Endodermal cell (in vitro differentiated cells): ENCODE measurements around the gene MAD2L1BP. TPM values are rescaled to one million over a fixed set of nuclear protein-coding genes. Genes with fewer than 3 reads are reported as not detected.

Experiments used
- DNase-seq: peaks from one replicate; pipeline ENCODE4 v3.0.0-alpha.2; 2017
- H3K27ac ChIP-seq: 2 replicates; pipeline ENCODE4 v1.5.1; 2013; ENCODE audit warnings: mild to moderate bottlenecking, low read depth, low read length, moderate library complexity
- H3K27me3 ChIP-seq: 2 replicates; pipeline ENCODE4 v1.6.1; 2013; ENCODE audit warnings: mild to moderate bottlenecking, low read length, moderate library complexity; ENCODE audit not compliant: insufficient read depth, control insufficient read depth, poor library complexity, severe bottlenecking
- H3K36me3 ChIP-seq: 2 replicates; pipeline ENCODE4 v1.7.0; 2013; ENCODE audit warnings: mild to moderate bottlenecking, low read length, moderate library complexity; ENCODE audit not compliant: control insufficient read depth, insufficient read depth
- H3K4me1 ChIP-seq: one replicate; pipeline ENCODE4 v1.7.0; 2013; ENCODE audit warnings: low read length; ENCODE audit not compliant: control insufficient read depth, insufficient read depth
- H3K4me3 ChIP-seq: 2 replicates; pipeline ENCODE4 v1.5.1; 2013; ENCODE audit warnings: mild to moderate bottlenecking, low read length, moderate library complexity
- H3K9ac ChIP-seq: 2 replicates; pipeline ENCODE4 v1.6.1; 2013; ENCODE audit warnings: mild to moderate bottlenecking, low read length, moderate library complexity; ENCODE audit not compliant: poor library complexity, severe bottlenecking; ENCODE audit errors: extremely low read depth
- H3K9me3 ChIP-seq: 2 replicates; pipeline ENCODE4 v1.6.1; 2013; ENCODE audit warnings: mild to moderate bottlenecking, low read length, moderate library complexity; ENCODE audit not compliant: control insufficient read depth
- H3K27ac Mint-ChIP-seq: 2 replicates; pipeline ENCODE4 v1.8.0; 2020; ENCODE audit warnings: mixed read lengths
- H3K27me3 Mint-ChIP-seq: 2 replicates; pipeline ENCODE4 v1.8.0; 2021; ENCODE audit warnings: mild to moderate bottlenecking, mixed read lengths; ENCODE audit not compliant: insufficient read depth
- H3K36me3 Mint-ChIP-seq: 2 replicates; pipeline ENCODE4 v1.8.0; 2020; ENCODE audit warnings: low read depth, mixed read lengths
- H3K4me1 Mint-ChIP-seq: 2 replicates; pipeline ENCODE4 v1.8.0; 2020; ENCODE audit warnings: mixed read lengths
- H3K4me3 Mint-ChIP-seq: 2 replicates; pipeline ENCODE4 v1.8.0; 2020; ENCODE audit warnings: mild to moderate bottlenecking, moderate library complexity, mixed read lengths
- H3K9me3 Mint-ChIP-seq: 2 replicates; pipeline ENCODE4 v1.8.0; 2020; ENCODE audit warnings: mild to moderate bottlenecking, mixed read lengths
- WGBS, 2 experiments: methylation state at CpG; one replicate each; pipeline versions ENCODE4 v1.1.5 to v1.1.7; 2013; ENCODE audit warnings: missing lambda C conversion rate in 2 of 2, mixed read lengths in 1 of 2; ENCODE audit not compliant: insufficient coverage in 1 of 2, insufficient read length in 1 of 2; 5-methylcytosine and 5-hydroxymethylcytosine counted together
- total RNA-seq, 2 donors: library from RNA; stranded (reverse); fragmentation: NEBNext Ultra II Directional in 1 of 2; extraction: Animal tissue kit (Norgen Biotek cat#: 25700) in 1 of 2; gene quantifications; 2 replicates in 1 of 2; 3 replicates in 1 of 2; pipeline ENCODE4 v1.2.1, GENCODE V29; 2021
- TF ChIP-seq, protein P1 (sequence below): fragments of 200-600 bp; sonication (generic); conservative IDR thresholded peaks from 2 replicates; pipeline ENCODE4 v1.5.0; 2021; ENCODE audit warnings: antibody characterized with exemption, mild to moderate bottlenecking

The MAD2L1BP gene
- total RNA-seq, 2 donors from 2014 or later = 32.7 to 41.5 TPM

DNA sequence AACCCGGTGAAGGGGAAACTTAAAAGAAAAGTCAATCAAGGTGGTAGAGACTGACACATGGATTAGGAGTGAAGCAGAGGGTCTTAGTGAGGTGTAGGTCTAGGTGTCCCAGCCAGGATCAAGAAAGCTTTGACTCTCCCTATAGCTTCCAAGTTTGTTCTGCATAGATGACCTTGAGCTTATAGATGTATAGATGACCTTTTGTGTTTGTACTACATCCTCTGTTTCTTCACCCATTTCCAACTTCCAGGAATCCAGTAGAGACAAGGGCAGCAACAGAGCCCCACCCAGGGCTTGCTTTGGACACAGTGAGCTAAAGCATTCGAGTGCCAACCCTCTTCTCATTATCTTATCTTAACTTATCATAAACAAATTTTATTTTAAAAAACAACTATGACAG, 53.8 kb downstream of the MAD2L1BP start:
- TF ChIP-seq, protein P1, sequence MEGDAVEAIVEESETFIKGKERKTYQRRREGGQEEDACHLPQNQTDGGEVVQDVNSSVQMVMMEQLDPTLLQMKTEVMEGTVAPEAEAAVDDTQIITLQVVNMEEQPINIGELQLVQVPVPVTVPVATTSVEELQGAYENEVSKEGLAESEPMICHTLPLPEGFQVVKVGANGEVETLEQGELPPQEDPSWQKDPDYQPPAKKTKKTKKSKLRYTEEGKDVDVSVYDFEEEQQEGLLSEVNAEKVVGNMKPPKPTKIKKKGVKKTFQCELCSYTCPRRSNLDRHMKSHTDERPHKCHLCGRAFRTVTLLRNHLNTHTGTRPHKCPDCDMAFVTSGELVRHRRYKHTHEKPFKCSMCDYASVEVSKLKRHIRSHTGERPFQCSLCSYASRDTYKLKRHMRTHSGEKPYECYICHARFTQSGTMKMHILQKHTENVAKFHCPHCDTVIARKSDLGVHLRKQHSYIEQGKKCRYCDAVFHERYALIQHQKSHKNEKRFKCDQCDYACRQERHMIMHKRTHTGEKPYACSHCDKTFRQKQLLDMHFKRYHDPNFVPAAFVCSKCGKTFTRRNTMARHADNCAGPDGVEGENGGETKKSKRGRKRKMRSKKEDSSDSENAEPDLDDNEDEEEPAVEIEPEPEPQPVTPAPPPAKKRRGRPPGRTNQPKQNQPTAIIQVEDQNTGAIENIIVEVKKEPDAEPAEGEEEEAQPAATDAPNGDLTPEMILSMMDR = no peak
- no peaks in the 10 kb centered on the region for H3K27me3 ChIP-seq
- no peak overlapping the region for H3K27ac Mint-ChIP-seq
- H3K27me3 Mint-ChIP-seq = no peaks in the 10 kb centered on the region
- H3K27ac ChIP-seq = no peak overlapping the region
- H3K36me3 ChIP-seq = peaks cover 3% of the 10 kb centered on the region
- H3K36me3 Mint-ChIP-seq = no peaks in the 10 kb centered on the region
- H3K4me1 Mint-ChIP-seq = peaks cover 20% of the 10 kb centered on the region
- no peak overlapping the region for H3K4me3 Mint-ChIP-seq
- H3K9me3 ChIP-seq = no peaks in the 10 kb centered on the region
- no peak overlapping the region for H3K4me3 ChIP-seq
- no peak for DNase-seq
- H3K9ac ChIP-seq = no peak overlapping the region
- H3K9me3 Mint-ChIP-seq = no peaks in the 10 kb centered on the region
- no peaks in the 10 kb centered on the region for H3K4me1 ChIP-seq
- WGBS, 2 experiments = 96 to 100% methylated on average over 1 to 2 of the region's 2 CpGs

Other genes starting within 250 kb of the MAD2L1BP start
- gene ABCC10, start 208.3 kb upstream of the MAD2L1BP start, total RNA-seq = 10 to 100 TPM; 34.1 to 44.8 TPM
- not detected for gene DLK2, start 180.3 kb upstream of the MAD2L1BP start, total RNA-seq
- gene TJAP1, start 158.3 kb upstream of the MAD2L1BP start, total RNA-seq = 10 to 100 TPM; 44.3 to 50.2 TPM
- under 1 TPM; 0.46 to 0.64 TPM for gene LRRC73, start 125.5 kb upstream of the MAD2L1BP start, total RNA-seq
- 100 to 1,000 TPM in 1 of 2 donors, 10 to 100 TPM in 1; 87.7 to 103 TPM for gene YIPF3, start 118.9 kb upstream of the MAD2L1BP start, total RNA-seq
- 10 to 100 TPM; 37.6 to 44.2 TPM for gene POLR1C, start 118.8 kb upstream of the MAD2L1BP start, total RNA-seq
- gene XPO5, start 59.8 kb upstream of the MAD2L1BP start, total RNA-seq = 10 to 100 TPM; 70.8 to 74.3 TPM
- 10 to 100 TPM; 11.2 to 18.8 TPM for gene POLH, start 59.7 kb upstream of the MAD2L1BP start, total RNA-seq
- gene GTPBP2, start 6.6 kb upstream of the MAD2L1BP start, total RNA-seq = 10 to 100 TPM; 87.9 to 90.6 TPM
- gene RSPH9, start 9.2 kb downstream of the MAD2L1BP start, total RNA-seq = under 1 TPM; 0.44 to 0.64 TPM
- 10 to 100 TPM; 53.6 to 58.8 TPM for gene MRPS18A, start 52.0 kb downstream of the MAD2L1BP start, total RNA-seq
- gene VEGFA, start 134.4 kb downstream of the MAD2L1BP start, total RNA-seq = 100 to 1,000 TPM; 163 to 254 TPM